ENCODE results near the gene CADPS2.

DNA sequence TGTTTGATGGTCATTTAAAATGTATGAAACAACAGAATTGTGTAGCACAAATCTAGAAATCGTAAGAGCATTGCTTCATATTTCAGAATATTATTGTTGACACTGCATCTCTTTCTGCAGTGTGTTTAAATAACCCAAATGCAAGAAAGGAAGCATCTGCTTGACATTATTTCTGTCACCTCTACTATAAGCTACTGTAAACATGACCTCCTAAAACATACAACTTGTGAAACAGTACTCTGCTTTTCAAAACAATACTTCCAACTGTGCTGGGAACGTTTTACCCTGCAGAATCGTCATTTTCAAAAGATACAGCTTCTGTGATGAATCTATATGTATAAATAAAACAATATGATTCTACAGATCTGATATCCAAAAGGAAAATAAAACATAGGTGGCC is 269.3 kb downstream of the CADPS2 start:
- TF ChIP-seq, protein P1, sequence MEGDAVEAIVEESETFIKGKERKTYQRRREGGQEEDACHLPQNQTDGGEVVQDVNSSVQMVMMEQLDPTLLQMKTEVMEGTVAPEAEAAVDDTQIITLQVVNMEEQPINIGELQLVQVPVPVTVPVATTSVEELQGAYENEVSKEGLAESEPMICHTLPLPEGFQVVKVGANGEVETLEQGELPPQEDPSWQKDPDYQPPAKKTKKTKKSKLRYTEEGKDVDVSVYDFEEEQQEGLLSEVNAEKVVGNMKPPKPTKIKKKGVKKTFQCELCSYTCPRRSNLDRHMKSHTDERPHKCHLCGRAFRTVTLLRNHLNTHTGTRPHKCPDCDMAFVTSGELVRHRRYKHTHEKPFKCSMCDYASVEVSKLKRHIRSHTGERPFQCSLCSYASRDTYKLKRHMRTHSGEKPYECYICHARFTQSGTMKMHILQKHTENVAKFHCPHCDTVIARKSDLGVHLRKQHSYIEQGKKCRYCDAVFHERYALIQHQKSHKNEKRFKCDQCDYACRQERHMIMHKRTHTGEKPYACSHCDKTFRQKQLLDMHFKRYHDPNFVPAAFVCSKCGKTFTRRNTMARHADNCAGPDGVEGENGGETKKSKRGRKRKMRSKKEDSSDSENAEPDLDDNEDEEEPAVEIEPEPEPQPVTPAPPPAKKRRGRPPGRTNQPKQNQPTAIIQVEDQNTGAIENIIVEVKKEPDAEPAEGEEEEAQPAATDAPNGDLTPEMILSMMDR (IDR thresholded peaks at IDR 0.05; ENCODE audit: low read depth, low read length, missing input control) = no peak
- TF ChIP-seq RAD21 (IDR thresholded peaks at IDR 0.05) = no peak

All from liver (tissue), 3 donors.